Effector CD8-positive, alpha-beta T cell (primary cell): ENCODE data around the gene CFAP100.

Source experiments
- DNase-seq: peaks from one replicate; lab custom pipeline; 2025; lab: John Stamatoyannopoulos, UW

CFAP100 gene

GRCh38 chr3:126442094-126442855, 47.6 kb downstream of the CFAP100 start:
- no peak for DNase-seq

- no peak for DNase-seq
Measured at GRCh38 chr3:126442856-126443242, 48.1 kb downstream of the CFAP100 start.

GRCh38 chr3:126445506-126445905, 50.8 kb downstream of the CFAP100 start:
- DNase-seq: no peak

- DNase-seq: no peak
Measured at GRCh38 chr3:126446301-126446700, 51.6 kb downstream of the CFAP100 start.

GRCh38 chr3:126446791-126447190, 52.1 kb downstream of the CFAP100 start:
- DNase-seq: no peak

- DNase-seq: no peak
Measured at GRCh38 chr3:126447456-126448106, 52.9 kb downstream of the CFAP100 start.

GRCh38 chr3:126448136-126448892, 53.6 kb downstream of the CFAP100 start:
- DNase-seq: no peak

GRCh38 chr3:126448893-126449180, 54.1 kb downstream of the CFAP100 start:
- no peak for DNase-seq

- no peak for DNase-seq
Measured at GRCh38 chr3:126449621-126450051, 54.9 kb downstream of the CFAP100 start.

GRCh38 chr3:126450219-126450618, 55.5 kb downstream of the CFAP100 start:
- DNase-seq: no peak

GRCh38 chr3:126450744-126451143, 56.0 kb downstream of the CFAP100 start:
- no peak for DNase-seq

- DNase-seq: no peak
Measured at GRCh38 chr3:126451511-126451910, 56.8 kb downstream of the CFAP100 start.

GRCh38 chr3:126452213-126452612, 57.5 kb downstream of the CFAP100 start:
- no peak for DNase-seq

GRCh38 chr3:126454025-126454424, 59.3 kb downstream of the CFAP100 start:
- no peak for DNase-seq

GRCh38 chr3:126454437-126455198, 59.9 kb downstream of the CFAP100 start:
- DNase-seq: no peak

GRCh38 chr3:126456211-126456610, 61.5 kb downstream of the CFAP100 start:
- DNase-seq: no peak

- DNase-seq: no peak
Measured at GRCh38 chr3:126456766-126457388, 62.2 kb downstream of the CFAP100 start.

GRCh38 chr3:126459111-126459762, 64.5 kb downstream of the CFAP100 start:
- no peak for DNase-seq

GRCh38 chr3:126459763-126460127, 65.0 kb downstream of the CFAP100 start:
- no peak for DNase-seq

GRCh38 chr3:126460381-126460780, 65.7 kb downstream of the CFAP100 start:
- no peak for DNase-seq

- no peak for DNase-seq
Measured at GRCh38 chr3:126461450-126462070, 66.9 kb downstream of the CFAP100 start.
